NCI-H1436 (cell line): ENCODE data around the gene HYDIN.
"Not testable (repeated sequence)": the region's sequence is repeated elsewhere in the genome, so short reads cannot be mapped to it uniquely, and the experiment has no call there.

Experiments
- DNase-seq: peaks from one replicate; lab custom pipeline; 2025; lab: John Stamatoyannopoulos, UW

Gene HYDIN

GRCh38 chr16:70861996-70862395 is 368.5 kb downstream of the HYDIN start:
- not testable (repeated sequence) for DNase-seq

- not testable (repeated sequence) for DNase-seq
These were observed 379.2 kb downstream of the HYDIN start for GRCh38 chr16:70851299-70851698.

- DNase-seq: not testable (repeated sequence)
These were observed 406.9 kb downstream of the HYDIN start for GRCh38 chr16:70823498-70824118.

DNA sequence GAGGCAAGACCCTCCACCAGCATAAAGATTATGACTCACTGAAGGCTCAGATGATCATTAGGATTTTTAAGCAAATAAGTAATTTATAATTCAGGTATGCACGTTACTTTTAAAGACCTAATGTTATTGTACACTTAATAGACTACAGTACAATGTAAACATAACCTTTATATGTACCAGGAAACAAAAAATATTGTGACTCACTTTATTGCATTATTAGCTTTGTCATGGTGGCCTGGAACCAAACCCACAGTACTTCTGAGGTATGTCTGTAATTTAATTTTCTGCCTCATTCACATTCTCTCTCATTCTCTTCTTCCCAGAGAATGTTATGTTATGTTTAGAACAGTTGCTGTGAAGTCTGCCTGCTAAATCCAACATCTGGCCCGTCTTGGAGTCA is 407.8 kb downstream of the HYDIN start:
- DNase-seq: not testable (repeated sequence)

DNA sequence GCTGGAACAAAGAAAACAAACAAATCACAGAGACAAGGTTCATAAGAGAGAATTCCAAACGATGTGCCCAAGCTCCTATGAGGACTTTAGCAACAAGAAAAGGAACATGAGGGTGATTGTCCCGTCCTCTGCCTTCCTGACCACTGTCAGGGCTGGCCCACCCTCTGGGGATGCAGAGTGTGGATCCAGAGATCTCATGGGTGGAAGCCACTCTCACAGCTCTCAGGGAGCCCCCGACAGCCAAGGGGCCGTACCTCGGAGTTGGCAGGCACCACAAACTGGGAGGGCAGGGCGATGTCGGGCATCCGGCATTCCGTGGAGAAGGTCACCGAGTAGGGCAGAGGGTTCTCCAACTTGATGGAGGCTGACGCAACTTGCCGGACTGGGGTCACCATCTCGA is 412.4 kb downstream of the HYDIN start:
- DNase-seq: not testable (repeated sequence)

DNA sequence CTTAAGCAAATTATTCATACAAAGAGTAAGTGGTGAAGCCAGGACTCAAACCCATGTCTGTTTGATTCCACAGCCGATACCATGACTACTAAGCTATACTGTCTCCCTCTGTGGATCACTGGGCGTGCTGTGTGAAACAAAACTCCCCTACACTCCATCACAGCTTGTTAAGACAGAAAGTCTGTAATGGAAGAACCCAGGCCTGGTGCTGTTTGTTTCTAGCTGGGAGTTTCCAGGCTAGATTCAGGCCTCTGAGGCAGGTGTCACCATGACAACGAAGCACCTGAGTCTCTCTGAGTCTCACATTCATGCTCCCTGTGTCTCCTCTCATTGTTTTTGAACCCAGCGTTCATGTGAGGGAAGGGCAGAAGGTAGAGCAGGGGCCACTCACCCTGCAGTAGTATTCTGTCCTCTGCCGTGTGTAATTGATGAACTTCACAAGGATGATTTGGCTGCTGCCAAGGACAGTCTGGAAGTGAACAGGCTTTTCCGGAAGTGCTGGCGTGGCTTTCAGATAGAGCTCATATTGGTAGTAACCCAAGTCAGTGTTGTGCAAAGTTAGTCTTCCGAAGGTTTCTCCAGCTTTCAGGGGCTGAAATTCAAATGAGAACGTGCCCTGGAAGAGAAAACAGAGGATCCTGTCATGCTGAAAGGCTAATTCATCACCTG is 421.0 kb downstream of the HYDIN start:
- DNase-seq: peak; percentile 40

DNA sequence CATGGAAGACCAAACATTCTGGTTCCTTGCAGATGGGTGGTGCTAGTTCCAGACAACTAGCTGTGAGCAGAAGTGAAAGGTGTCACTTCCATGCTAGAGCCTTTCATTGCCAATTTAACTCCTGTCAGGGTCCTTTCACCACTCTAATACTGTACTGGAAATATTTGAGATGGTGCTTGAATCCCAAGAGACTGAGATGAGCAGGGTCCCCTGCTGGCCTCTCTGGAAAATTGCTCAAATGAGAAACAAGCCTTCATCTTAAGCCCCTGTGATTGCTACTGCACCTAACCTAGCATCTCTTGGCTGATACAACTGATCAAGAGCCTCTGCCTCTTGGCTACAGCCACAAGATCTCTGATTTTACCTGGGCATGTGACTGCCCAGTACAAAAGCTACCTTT is 422.2 kb downstream of the HYDIN start:
- DNase-seq: no peak

DNA sequence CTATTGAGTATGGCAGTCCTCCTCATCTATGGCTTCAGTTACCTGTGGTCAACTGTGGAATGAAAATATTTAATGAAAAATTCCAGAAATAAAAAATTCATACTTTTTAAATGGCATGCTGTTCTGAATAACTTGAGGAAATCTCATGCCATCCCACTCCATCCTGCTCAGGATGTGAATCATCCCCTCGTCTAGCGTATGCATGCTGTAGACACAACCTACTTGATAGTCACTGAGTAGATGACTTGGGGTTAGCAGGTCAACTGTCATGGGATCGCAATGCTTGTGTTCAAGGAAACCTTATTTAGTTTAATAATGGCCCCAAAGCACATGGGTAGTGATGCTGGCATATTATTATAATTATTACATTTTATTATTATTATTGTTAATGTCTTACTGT is 424.7 kb downstream of the HYDIN start:
- no peak for DNase-seq

DNA sequence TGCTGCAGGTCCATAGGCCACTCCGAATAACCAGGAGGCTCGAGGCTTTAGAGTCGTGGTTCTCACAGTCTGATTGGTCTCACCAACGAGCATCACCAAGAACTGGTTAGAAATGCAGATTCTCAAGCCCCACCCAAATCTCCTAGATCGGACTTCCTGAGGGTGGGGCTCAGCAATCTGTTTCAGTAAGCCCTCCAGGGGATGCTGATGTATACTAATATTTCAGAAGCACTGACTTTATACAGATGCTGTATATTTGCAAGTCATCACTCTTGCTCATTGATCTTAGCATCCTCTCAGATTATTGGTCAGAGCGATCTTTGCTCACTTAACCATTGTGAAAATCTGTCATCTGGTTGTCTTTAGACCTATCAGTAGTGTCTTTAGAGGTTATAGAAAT is 425.1 kb downstream of the HYDIN start:
- no peak for DNase-seq

DNA sequence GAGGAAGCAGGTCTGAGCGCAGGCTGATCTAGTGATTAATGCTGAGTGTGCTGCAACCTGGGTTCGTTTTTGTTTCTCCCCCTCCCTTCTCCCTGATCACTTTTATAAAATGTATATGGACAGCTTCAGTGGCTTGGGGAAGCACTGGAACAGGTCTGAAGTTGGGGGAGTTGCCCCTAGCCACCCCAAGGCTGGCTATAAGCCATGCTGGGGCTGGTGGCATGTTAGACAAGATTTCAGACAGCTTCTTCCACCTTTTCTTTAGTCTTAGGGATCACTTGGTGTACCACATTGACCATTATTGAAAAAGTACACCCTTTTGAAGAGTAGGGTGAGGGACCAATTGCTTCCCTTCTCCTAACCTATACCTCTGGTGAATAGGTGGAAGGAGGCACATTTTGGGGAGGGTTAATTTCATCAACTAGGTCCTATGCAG is 425.8 kb downstream of the HYDIN start:
- DNase-seq: no peak

DNA sequence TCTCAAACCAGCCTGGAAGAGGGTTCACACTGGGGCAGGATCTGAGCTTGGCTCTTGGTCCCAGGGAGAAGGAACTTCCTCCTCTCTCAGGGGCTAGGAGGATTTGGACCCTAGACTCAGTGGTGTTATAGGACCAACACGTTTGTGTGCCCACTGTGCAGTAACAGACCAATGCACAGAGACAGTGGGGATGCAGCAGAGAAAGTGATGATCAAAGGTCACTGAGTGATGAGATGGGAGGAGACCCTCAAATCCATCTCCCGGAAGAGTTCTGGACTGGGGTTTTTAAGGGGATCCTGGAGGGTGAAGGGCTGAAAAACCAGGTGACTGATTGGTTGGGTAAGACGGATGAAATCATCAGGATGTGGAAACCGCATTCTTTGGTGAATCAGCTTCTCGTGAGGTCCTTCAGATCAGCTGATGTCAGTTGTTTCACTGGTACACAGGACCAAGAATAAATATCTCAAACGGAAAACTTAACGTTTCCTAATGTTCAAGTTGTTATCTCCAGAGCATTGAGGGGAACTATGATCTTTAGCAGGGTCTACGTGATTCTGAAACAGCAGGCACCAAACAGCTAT is 426.3 kb downstream of the HYDIN start:
- no peak for DNase-seq

- no peak for DNase-seq
These were observed 427.2 kb downstream of the HYDIN start for GRCh38 chr16:70803319-70803718.

- DNase-seq: no peak
These were observed 428.9 kb downstream of the HYDIN start for GRCh38 chr16:70801611-70802010.

GRCh38 chr16:70800781-70801480 is 429.6 kb downstream of the HYDIN start, which contains the start of gene VAC14:
TSS of gene VAC14 (minus strand) at chr16:70801158. CDS start at chr16:70800900, 258 bp downstream.
- DNase-seq: peak; percentile 92

- DNase-seq: no peak
These were observed 430.2 kb downstream of the HYDIN start for GRCh38 chr16:70800311-70800710.

GRCh38 chr16:70796301-70796700 is 434.2 kb downstream of the HYDIN start:
- no peak for DNase-seq

DNA sequence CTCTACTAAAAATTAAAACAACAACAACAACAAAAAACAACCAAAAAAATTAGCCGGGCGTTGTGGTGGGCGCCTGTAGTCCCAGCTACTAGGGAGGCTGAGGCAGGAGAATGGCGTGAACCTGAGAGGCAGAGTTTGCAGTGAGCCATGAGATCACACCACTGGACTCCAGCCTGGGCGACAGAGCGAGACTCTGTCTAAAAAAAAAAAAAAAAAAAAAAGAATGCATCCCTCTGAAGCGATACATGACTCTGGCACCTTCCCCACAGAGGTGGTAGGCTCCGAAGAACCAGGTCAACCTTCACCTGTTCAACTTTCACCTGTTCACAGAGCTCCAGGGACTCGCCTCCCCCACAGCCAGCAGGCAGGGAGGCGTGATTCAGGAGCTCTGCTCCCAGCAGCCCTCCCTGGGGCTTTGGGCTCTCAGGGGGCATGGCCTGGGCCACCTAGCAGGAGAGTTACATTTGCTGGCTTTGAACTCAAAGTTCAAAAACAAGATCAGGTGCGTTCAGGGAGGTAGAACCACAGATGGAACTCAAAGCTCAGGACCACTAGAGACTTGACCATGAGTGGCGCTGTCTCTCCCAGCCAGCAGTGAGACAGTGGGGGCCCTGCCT is 435.1 kb downstream of the HYDIN start:
- DNase-seq: no peak

DNA sequence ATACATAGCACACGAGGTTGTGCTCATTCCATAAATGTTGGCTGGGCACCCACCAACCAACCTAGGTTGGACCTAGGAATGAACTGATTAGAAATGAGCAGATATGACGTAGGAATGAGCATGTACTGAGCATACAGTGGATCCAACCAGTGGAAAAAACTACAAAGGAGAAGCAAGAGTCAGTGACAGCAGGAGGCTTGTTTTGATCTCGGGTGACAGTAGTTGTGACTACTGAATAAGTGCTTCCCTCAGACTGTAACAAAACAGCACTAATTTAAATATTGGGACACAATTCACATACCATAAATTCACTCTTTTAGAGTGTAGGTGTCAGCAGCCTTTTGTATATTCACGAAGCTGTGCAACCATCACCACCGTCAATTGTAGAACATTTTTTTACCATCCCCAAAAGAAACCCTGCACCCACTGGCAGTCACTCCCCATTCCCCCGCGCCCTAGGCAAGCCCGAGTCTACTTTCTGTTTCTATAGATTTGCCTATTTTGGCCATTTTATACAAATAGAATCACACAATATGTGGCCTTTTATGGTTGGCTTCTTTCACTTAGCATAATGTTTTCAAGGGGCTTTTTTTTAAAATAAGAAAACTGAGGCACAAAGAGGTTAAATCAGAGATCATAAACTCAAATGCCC is 436.5 kb downstream of the HYDIN start:
- DNase-seq: no peak

GRCh38 chr16:70790815-70791214 is 439.7 kb downstream of the HYDIN start:
- DNase-seq: no peak

DNA sequence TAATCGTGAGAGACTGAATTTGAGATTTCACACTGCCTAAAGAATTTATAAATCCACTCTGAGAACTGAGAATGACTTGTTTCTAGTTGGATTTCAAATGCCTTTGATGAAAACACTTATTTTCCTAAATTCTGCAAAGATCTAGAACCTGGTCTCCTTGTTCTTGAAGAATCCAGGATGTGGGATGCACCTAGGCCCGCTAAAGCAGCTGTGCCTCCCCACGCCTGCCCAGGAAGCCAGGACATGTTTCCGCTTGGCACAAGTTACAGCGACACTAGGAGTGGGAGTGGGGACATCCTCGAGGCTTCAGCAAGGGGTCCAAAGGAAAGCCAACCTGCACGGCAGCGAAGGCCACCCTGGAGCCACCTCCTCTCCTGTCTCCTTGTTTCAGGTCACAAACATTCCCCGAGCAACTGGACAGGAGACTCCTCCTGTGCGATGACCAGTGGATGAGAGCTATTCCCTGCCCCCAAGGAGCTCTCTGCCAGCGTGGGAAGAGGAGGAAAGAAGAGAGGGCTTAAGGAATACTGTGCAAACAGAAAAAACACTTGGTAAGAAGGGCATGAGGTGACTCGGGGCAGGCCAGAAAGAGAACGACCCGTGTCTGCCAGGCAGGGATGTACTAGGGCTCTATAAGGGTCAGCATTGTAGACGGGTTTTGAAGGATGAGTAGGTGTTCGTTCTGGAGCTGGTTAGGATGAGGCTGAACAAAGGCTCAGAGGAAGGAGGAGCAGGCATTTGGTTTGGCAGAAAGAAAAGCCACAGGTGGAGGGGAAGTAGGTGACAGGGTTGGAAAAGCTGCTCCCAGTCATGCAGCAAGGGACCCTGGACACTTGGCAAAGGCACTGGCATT is 440.7 kb downstream of the HYDIN start:
- no peak for DNase-seq
